Activated gamma-delta T cell (primary cell): ENCODE results near the gene TCF3.
"Not testable (repeated sequence)": the region's sequence is repeated elsewhere in the genome, so short reads cannot be mapped to it uniquely, and the experiment has no call there.

Experiments
- DNase-seq: peaks from one replicate; lab custom pipeline; 2025; lab: John Stamatoyannopoulos, UW

TCF3 gene

DNA sequence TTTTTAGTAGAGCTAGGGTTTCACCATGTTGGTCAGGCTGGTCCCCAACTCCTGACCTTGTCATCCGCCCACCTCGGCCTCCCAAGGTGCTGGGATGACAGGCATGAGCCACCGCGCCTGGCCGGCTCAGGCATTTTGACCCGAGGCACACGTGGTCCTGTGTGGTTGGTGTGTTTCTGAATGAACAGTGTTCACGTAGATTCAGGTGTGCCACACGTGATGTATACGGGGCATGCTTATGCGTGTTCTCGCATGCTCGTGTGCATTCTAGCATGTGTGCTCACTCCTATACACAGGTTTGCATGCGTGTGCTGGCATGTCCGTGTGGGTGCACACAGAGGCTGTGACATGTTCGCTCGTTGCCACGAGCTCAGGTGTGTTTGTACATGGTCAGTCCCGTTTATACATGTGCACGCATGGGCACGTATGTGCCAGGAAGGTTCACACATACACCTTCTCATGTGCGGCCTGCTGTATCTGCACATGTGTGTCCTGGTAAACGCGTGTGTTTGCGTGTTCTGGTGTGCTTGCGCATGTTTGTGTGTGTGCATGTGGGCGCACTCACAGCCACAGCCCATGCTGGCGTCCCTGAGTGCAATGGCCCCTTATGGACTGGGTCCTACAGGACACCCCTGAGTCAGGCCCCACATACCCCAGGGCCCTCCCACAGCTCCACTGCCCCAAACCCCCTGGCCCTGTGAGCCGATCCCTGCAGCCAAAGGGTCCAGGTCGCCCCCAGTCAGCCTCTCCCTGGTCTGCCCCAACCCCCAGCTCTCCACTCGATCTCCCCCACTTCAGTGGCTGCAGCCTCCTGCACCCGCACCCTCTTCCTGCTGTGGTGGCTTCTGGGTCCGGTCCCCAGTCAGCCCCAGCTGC is 20.6 kb upstream of the TCF3 start:
- no peak for DNase-seq

DNA sequence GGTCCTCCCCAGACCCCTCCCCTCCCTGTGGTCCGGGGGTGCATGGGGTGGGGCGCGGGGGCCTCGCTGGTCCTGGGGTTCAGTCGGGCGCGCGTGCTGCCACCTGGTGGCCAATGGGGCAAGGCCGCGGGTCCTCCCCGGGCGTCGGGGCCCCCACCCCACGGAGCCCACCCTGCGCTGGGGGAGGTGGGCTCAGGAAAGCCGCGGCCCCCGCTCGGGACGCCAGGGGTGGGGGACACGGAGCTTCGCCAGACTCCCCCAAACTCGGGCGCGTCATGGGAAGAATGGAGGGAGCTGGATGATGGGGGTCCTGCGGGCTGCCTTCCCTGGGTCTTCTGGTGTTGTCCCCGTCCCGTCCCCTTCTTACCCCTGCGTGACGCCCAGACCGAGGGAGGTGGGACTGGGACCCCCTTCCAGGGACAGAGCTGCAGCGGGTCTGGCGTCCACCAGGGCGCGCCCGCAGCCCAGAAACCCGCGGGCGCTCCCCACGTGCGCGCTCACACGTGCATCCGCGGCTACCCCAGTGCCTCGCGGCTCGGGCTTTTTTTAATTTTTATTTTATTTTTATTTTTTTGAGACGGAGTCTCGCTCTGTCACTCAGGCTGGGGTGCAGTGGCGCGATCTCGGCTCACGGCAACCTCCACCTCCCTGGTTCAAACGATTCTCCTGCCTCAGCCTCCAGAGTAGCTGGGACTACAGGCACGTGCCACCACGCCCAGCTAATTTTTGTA is 19.8 kb upstream of the TCF3 start:
- DNase-seq, result no peak

DNA sequence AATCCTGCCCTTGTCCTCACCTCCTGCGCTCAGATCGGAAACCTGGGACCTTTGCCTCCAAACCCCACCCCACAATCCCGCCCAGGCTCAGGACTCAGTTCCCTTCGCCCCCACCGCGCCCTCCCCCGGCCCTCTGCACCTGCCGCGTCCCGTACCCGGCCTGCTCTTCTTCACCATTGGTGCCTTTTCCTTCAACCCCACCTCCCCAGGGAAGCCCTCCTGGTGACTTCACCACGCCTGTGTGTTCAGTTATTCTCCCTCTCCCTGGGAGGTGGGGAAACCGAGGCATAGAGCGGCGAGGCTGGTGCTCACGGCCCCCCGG is 19.3 kb upstream of the TCF3 start:
- DNase-seq, result no peak

DNA sequence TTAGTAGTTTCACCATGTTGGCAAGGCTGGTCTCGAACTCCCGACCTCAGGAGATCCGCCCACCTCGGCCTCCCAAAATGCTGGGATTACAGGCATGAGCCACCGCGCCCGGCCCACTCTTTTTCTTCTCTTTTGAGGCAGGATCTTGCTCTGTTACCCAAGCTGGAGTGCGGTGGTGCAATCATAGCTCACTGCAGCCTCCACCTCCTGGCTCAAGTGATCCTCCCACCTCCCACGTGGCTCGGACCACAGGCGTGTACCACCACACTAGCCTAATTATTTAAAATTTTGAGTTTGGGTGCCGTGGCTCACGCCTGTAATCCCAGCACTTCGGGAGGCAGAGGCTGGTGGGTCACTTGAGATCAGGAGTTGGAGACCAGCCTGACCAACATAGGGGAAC is 18.3 kb upstream of the TCF3 start:
- DNase-seq, result not testable (repeated sequence)

DNA sequence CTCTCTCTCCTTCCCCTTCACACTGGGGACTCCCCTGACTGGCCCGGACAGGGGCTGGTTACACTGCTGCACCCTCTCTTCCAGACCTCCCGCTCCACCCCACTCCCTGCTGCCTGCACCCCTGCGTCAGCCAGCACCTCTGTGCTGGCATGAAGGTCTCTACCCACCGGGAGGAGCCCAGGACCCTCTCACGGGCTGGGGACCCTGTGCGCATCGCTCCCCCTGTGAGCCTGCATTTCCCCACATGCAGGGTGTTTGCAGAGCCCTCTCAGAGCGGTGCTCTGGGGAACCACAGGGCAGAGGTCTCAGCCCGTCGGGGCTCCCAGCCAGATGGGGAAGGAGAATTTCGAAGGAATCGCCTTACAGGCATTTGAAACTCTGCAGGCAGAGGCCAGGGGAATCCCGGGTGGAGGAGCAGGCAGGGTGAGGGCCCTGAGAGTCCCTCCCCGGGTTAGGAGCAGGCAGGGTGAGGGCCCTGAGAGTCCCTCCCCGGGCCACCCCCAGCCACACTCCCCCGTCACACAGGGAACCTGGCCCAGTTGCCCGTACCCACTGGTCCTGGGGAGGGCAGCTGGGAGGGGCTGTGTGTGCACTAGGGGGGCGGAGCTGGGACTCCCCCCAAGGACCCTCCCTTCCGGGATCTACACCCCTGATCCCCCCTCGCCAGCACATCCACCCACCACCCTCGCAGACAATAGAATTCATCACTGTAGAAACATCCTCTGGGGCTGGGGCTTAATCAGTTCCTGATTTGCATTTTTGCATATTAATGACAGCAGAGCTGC is 16.3 kb upstream of the TCF3 start:
- no peak for DNase-seq

DNA sequence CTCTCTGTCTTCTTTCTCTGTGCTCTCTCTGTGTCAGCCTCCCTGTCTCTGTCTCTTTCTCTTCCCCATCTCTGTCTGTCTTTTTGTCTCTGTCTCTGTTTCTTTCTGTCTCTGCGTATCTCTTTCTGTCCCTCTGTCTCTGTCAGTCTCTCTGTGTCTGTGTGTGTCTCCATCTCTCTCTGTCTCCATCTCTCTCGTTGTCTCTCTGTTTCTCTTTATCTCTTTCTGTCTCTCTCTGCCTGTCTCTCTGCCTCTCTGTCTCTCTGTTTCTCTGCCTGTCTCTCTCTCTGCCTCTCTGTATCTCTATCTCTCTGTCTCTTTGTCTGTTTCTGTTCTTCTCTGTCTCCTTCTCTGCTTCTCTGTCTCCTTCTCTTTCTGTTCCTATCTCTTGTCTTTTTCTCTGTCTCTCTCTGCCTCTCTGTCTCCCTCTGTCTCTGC is 15.7 kb upstream of the TCF3 start:
- no peak for DNase-seq

DNA sequence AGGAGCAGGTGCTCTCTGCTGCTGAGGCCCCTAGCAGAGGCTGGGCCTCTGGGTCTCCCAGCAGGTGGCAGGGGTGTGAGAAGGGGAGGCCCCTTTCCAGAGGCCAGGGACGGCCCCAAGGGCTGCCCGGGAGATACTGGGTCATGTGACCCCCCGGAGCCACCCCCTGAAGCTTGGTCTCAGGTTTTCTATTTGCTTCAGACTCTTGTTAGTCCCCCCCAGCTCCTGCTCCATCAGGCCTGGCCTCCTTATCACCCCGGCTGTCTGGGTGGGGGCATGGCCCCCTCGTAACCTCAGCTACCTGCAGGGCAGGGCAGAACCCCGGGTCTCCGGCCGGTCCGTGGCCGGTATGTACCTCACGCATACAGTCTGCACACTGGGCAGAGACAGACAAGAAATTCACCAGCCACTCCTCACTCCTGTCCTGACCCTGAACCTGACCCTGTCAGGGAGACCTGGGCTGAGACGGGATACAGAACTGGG is 13.2 kb upstream of the TCF3 start:
- no peak for DNase-seq

DNA sequence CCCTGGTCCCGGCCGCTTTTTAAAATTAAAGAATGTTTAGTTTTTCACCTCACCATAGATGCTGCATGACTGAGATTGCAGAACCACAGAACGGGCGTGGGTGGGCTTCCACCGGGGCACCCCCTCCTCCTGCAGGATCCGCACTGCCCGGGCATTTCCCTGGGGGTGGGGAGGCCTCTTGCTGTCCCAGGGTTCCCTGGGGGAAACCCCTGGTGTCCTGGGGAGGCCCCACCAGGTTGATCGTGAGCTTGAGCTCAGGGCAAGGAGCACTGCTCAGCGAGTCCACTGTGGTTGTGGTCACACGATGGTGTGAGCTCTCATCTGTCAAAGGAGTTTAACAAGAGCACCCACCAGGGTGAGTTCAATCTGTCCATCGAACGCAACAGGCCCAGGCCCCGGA is 11.4 kb upstream of the TCF3 start:
- DNase-seq, result no peak

DNA sequence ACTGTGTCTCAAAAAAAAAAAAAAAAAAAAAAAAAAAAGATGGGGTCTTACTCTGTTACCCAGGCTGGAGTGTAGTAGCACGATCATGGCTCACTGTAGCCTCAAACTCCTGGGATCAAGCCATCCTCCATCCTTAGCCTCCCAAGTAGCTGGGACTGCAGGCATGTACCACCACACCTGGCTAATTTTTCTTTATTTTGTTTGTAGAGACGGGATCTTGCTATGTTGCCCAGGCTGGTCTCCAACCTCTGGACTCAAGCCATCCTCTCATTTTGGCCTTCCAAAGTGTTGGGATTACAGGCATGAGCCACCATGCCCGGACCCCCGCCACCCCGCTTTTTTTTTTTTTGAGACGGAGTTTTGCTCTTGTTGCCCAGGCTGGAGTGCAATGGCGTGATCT is 10.8 kb upstream of the TCF3 start:
- DNase-seq, result not testable (repeated sequence)

DNA sequence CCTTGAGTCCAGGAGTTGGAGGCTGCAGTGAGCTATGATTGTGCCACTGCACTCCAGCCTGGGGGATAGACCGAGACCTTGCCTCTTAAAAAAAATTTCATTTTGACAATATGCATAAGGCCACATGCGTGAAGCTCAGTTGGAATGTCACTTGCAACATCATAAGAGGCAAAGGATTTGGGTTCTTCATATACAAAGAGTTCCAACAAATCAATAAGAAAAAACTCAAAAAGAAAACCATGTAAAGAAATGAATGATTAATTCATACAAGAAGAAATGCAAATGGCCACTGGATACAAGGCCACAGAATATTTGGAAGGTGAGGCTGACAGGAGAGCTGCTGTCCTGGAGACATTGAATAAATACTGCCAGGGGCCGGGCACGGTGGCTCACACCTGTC is 9.6 kb upstream of the TCF3 start:
- DNase-seq, result no peak

DNA sequence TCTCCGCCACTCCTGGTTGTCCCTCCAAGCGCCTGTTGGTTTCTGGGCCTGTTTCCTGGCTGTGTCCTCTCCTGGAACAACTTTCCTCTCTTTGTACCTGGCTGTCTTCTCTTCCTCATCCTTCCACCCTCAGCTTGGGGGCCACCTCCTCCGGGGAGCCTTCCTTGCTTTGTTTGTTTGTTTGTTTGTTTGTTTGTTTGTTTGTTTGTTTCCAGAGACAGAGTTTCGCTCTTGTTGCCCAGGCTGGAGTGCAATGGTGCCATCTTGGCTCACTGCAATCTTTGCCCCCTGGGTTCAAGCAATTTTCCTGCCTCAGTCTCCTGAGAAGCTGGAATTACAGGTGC is 6.6 kb upstream of the TCF3 start:
- DNase-seq, result no peak

DNA sequence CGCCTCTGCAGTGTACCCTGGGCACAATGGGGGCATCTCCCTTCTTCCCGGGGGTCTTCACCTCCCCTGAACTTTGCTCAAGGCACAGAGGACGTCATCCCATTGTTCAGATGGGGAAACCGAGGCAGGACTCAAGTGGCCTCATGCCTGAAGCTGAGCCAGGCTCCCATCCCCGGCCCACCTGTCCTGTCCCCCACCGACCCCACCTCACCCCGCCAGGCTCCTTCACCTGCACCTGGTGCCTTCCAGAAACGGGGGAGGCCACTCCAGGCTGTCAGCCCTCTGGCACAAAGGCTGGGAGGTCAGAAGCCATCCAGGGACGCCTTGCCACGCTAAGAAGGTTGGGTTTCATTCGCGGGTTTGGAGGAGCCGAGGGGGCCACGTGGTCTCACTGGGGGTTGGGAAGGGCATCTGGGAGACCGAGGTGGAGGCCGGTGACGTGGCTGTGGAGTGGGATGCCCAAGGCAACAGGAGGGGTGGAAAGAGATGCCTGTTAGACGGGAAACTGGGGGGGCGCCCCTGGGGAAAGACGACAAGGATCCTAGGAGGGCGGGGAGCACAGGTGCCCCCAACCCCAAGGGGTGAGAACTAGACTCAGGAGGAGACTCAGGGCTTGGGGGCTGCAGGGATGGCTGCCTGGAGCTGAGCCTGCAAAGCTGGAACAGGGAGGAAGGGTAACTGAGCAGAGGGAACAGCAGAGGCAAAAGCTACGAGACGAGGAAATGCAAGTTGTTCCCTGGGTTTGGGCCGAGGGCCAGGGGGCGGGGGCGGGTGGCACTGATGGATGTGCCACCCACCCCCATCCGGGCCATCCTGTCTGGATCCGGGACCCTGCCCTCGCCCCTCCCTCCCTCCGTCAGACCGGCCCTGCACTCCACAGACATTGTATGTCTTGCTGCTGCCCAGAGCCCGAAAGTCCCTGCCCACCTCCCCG is 6.0 kb upstream of the TCF3 start:
- DNase-seq, result no peak

DNA sequence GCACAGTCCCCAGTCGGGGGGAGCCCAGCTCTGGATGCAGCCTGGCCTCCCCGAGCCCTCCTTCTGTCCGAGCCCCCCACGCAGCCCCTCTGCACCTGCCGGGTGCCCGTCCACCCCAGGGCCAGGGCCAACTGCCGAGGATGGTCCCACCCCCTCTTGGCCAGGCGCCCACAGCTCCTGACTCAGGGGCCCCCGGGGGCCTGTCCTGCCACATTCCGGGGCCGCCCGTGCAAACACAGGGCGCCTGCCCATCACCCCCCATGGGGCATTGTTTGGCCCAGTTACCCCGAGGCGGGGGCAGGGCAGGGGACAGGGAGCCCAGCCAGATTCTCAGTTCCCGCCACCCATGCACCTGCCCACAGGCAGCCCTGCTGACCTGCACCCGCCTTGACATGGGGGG is 5.3 kb upstream of the TCF3 start:
- DNase-seq, result no peak

DNA sequence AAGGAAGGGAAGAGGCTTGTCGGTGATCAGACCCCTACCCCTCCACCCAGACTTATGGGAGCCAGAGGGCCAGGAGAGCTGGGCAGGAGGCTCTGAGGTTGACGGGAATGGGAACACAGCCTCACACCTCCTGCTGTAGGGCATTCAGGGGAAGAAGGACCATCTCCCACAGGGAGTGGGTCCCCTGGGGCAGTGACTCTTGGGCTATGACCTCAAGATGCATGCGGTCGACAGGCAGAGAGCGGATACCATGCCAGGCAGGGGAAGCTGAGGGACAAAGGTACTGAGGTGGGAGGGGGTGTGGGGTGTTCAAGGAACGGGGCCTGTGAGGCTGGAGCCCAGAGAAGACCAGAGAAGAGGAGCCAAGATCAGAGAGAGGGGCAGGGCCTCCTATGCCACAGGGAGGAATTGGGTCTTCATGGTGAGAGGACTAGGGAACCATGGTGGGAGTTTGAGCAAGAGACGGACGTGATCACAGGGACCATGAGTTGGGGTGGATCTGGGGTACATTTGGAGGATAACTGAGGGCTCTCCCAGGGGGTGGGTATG is 4.6 kb upstream of the TCF3 start:
- DNase-seq, result no peak

DNA sequence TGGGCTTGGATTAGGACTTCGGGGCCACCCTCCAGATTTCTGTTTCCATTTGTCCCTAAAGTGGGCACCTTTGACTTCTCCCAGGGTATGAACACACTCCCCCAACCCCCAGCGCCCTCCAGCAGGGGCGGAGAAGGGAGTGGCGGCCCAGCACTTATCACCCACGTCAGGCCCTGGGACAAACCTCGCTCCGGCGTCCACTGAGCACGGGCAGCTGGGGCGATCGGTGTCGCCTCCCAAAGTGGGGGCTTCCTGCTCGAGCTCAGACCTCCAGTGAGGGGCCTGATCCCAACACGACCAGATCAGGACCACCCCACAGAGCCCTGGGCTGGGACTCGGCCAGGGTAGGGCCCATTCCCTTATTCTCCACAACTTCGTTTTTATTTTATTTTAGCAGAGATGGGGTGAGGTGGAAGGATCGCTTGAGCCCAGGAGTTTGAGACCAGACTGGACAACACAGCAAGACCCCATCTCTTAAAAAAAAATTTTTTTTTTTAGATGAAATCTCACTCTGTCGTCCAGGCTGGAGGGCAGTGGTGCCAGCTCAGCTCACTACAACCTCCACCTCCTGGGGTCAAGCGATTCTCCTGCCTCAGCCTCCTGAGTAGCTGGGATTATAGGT is 3.7 kb upstream of the TCF3 start:
- no peak for DNase-seq

DNA sequence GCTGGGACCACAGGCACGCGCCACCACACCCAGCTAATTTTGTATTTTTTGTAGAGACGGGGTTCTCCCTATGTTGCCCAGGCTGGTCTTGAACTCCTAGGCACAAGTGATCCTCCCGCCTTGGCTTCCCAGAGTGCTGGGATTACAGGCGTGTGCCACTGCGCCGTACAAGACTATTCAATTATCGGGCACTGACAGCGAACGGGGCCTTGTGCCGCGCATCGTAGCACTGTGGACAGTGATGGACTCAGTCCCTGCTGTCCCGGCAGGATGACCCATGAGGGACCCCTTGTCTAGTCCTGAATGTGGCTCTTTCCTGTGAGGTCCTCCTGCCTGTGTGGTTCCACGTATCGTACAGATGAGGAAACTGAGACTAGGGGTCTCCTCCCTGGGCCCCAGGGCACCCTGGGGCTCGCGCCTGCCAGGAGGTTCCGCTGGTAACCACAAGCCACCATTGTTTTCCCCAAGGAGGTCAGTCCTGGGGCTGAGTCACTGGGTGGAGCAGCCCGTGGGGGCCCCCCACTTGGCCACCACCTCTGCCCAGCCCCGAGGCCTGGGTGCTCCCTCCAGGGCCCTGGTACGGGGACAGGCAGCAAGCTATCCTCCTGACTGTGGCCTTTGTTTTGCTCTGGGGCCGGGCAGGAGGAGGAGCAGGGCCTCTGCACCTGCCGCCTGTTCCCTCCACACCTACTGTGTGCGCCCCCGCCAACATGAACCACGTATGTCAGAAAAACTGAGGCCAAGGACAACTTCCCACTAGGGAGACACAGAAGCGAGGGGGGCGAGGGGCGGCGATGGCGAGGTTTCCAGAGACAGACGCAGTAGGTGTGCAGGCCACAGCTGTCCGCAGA is 2.9 kb upstream of the TCF3 start:
- DNase-seq, result no peak

DNA sequence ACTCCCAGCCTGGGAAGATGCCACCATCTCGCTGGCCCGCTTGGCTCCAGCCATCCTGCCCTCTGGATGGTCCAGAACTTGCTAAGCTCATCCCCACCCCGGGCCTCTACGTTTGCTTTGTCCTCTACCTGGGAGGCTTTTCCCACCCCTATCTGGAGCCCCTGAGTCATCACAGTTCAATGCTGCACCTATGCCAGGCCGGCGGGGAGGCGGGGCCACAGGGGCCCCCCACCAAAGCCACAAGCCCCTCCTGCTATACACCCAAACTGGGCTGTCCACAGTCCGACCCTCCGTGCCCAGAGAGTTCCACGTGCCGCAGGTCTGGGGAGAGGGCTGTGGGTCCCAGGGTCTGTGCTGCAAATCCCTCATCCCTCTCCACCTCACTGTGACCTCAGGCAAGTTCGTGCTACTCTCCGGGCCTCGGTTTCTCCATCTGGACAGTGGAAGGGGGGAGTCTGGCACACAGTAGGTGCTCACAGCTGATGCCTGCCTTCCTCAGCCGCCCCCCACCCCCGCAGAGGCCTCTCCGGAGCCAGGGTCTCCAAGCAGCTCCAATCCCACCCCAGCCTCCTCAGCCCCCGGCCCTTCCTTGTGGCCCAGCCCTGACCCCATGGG is 1.9 kb upstream of the TCF3 start:
- no peak for DNase-seq

DNA sequence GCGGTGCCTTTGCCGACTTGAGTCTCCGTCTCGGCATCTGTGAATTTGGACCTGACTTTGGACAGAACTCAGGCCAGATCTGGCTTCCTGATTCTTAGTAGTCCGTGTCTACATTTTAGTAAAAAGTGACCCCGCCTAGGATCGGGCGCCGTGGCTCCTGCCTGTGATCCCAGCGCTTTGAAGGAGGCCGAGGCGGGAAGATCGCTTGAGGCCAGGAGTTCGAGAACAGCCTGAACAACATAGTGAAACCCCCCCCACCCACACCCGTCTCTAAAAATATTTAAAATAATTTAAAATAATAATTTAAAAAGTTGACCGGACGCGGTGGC is 849 bp upstream of the TCF3 start:
- DNase-seq, result no peak

DNA sequence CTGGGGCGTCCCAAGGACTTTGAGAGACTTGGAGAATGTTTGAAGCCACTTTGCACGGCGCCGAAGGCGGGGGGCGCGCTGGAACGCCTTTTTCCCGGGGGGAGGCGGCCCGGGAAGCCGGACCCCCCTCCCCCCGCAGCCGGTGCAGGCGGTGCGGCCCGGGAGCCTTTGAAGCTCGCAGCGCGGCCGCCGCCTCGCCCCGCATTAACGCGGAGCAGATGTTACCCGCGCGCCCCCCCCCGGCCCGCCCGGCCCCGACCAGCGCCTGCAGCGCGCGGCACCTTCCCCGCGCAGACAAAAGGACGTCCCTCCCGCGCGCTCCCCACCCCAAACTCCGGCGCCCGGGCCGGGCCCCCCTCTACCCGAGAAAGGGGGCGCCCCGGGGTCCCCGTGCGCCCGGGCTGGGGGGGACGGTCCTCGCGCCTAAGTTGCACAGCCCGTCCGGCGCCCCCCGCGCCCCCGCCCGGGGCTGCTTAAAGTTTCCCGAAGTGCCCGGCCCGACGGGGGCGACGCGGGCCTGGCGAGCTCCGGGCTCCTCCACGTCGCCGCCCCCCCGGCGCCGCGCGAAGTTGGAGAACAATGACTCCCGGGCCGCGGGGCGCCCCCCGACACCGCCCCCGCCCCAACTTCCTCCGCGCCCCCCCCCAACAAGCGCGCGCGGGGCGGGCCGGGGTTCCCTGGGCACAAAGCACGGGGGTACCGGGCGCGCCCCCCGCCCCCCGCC is 685 bp downstream of the TCF3 start:
- peak; percentile 50 for DNase-seq
